DOHH2 (cell line): ENCODE data around the gene CNTN1.

Experiments used
- H3F3A ChIP-seq: fragments of 200-600 bp; sonication (generic), shearing (Covaris generic); 2 replicates; pipeline ENCODE4 v1.6.0; 2016; ENCODE audit warnings: antibody characterized with exemption, mild to moderate bottlenecking; ENCODE audit not compliant: control insufficient read depth, insufficient read depth
- H3K27ac ChIP-seq: fragments of 200-600 bp; sonication (generic); 2 replicates; pipeline ENCODE4 v1.5.1; 2014; ENCODE audit warnings: low read depth, mild to moderate bottlenecking, low read length, moderate library complexity
- H3K27me3 ChIP-seq: fragments of 200-600 bp; sonication (generic); 2 replicates; pipeline ENCODE4 v1.6.1; 2014; ENCODE audit warnings: mild to moderate bottlenecking, low read length, mixed read lengths; ENCODE audit not compliant: control insufficient read depth
- H3K36me3 ChIP-seq: fragments of 200-600 bp; sonication (generic); 2 replicates; pipeline ENCODE4 v1.6.1; 2014; ENCODE audit warnings: mild to moderate bottlenecking, low read length, moderate library complexity, mixed read lengths; ENCODE audit not compliant: control insufficient read depth
- H3K4me1 ChIP-seq: fragments of 200-600 bp; sonication (generic); 2 replicates; pipeline ENCODE4 v1.6.1; 2014; ENCODE audit warnings: mild to moderate bottlenecking, low read length, mixed read lengths; ENCODE audit not compliant: control insufficient read depth
- H3K4me2 ChIP-seq: fragments of 200-600 bp; sonication (generic); 2 replicates; pipeline ENCODE4 v1.6.0; 2014; ENCODE audit warnings: mild to moderate bottlenecking, low read length, moderate library complexity
- H3K4me3 ChIP-seq: fragments of 200-600 bp; sonication (generic); 2 replicates; pipeline ENCODE4 v1.5.1; 2014; ENCODE audit warnings: mild to moderate bottlenecking, low read length, mixed read lengths
- H3K79me2 ChIP-seq: fragments of 200-600 bp; sonication (generic); 2 replicates; pipeline ENCODE4 v1.6.1; 2014; ENCODE audit warnings: mild to moderate bottlenecking, low read length, mixed read lengths; ENCODE audit not compliant: control insufficient read depth
- H3K9me2 ChIP-seq: fragments of 200-600 bp; sonication (generic); replicated peaks from 2 replicates; pipeline ENCODE4 v1.6.1; 2014; ENCODE audit warnings: mild to moderate bottlenecking, low read length, mixed read lengths; ENCODE audit not compliant: control insufficient read depth
- H3K9me3 ChIP-seq: fragments of 200-600 bp; sonication (generic); 2 replicates; pipeline ENCODE4 v1.6.1; 2014; ENCODE audit warnings: antibody characterized with exemption, low read length, mixed read lengths; ENCODE audit not compliant: control insufficient read depth, insufficient read depth
- H4K20me1 ChIP-seq: fragments of 200-600 bp; sonication (generic); 2 replicates; pipeline ENCODE4 v1.6.0; 2014; ENCODE audit warnings: low read depth, mild to moderate bottlenecking, antibody characterized with exemption, low read length, moderate library complexity; ENCODE audit not compliant: control insufficient read depth, insufficient read depth
- EZH2phosphoT487 ChIP-seq: fragments of 200-600 bp; sonication (generic); IDR thresholded peaks from 2 replicates; pipeline ENCODE4 v1.6.1; 2017; ENCODE audit warnings: borderline replicate concordance, mild to moderate bottlenecking, antibody characterized with exemption, low read length, moderate library complexity, mixed read lengths
- TF ChIP-seq, protein P1 (sequence below): fragments of 200-600 bp; sonication (generic); IDR thresholded peaks from one replicate; pipeline ENCODE4 v1.5.1; 2014; ENCODE audit warnings: antibody characterized with exemption, mild to moderate bottlenecking, low read depth, low read length; ENCODE audit not compliant: poor library complexity, severe bottlenecking

Gene CNTN1

DNA sequence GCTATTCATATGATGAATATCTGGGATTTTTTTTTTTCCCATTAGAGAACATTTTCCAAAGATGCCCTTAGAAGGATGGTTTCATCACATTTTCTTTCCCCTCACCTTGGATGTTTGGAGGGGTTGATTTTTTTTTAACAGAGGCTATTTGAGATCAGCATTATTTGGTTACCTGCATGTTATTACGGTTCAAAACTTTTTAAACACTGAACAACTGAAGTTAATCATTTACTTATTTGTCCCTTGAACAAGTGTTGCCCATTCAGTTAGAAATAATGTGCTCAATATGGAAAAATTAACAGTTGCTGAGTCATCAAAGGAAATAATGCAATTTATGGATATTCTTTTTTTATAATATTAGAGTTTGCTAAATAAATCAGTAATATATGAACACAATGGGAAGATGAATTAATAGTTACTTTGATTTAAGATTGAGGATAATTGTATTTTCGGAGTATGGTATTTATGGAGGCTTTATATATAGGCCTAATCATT lies 26.7 kb downstream of the CNTN1 start:
- Histone ChIP-seq H3K27ac (no peak overlapping the region), H3K9me2 (no peaks in the 10 kb centered on the region), H3F3A (no peaks in the 10 kb centered on the region), H3K79me2 (no peaks in the 10 kb centered on the region), H3K4me3 (no peak overlapping the region), H4K20me1 (no peaks in the 10 kb centered on the region), H3K4me1 (no peaks in the 10 kb centered on the region), H3K27me3 (no peaks in the 10 kb centered on the region), H3K36me3 (no peaks in the 10 kb centered on the region), H3K9me3 (no peaks in the 10 kb centered on the region), H3K4me2 (no peak overlapping the region)
- no peak for TF ChIP-seq EZH2phosphoT487
- TF ChIP-seq, protein P1, sequence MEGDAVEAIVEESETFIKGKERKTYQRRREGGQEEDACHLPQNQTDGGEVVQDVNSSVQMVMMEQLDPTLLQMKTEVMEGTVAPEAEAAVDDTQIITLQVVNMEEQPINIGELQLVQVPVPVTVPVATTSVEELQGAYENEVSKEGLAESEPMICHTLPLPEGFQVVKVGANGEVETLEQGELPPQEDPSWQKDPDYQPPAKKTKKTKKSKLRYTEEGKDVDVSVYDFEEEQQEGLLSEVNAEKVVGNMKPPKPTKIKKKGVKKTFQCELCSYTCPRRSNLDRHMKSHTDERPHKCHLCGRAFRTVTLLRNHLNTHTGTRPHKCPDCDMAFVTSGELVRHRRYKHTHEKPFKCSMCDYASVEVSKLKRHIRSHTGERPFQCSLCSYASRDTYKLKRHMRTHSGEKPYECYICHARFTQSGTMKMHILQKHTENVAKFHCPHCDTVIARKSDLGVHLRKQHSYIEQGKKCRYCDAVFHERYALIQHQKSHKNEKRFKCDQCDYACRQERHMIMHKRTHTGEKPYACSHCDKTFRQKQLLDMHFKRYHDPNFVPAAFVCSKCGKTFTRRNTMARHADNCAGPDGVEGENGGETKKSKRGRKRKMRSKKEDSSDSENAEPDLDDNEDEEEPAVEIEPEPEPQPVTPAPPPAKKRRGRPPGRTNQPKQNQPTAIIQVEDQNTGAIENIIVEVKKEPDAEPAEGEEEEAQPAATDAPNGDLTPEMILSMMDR = no peak

DNA sequence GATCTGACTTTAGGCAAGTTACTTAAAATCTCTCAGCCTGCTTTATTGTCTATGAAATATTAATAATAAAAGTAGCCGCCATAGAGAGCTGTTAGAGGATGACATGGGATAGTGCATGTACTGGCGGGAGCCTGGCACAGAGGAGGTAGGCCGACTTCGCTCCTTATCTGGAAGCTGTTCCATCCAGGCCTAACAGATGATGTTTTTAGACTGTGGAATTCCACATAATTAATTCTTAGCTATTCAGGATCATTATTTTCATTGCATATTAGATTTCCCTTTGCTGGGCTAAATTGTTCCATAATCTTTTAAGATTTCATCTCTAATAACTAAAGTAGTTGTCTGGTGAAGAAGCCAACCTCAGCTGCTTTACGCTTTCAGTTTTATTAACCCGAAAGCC lies 30.8 kb downstream of the CNTN1 start:
- TF ChIP-seq, protein P1 = no peak
- no peak for TF ChIP-seq EZH2phosphoT487
- H3K36me3 ChIP-seq = no peaks in the 10 kb centered on the region
- H4K20me1 ChIP-seq = no peaks in the 10 kb centered on the region
- no peaks in the 10 kb centered on the region for H3K4me1 ChIP-seq
- H3K9me3 ChIP-seq = no peaks in the 10 kb centered on the region
- H3K4me2 ChIP-seq = no peak overlapping the region
- H3K9me2 ChIP-seq = no peaks in the 10 kb centered on the region
- no peaks in the 10 kb centered on the region for H3K79me2 ChIP-seq
- no peak overlapping the region for H3K27ac ChIP-seq
- H3K27me3 ChIP-seq = no peaks in the 10 kb centered on the region
- no peak overlapping the region for H3K4me3 ChIP-seq
- H3F3A ChIP-seq = no peaks in the 10 kb centered on the region

DNA sequence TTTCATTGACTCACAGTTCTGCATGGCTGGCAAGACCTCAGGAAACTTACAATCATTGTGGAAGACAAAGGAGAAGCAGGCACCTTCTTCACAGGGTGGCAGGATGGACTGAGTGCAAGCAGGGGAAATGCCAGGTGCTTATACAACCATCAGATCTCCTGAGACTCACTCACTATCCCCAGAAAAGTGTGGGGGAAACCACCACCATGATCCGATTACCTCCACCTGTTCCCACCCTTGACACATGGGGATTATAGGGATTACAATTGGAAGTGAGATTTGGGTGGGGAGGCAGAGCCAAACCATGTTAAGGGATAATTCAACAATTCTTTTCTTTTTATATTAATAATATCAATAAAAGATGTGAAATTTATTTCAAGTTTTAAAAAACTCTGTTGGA lies 34.1 kb downstream of the CNTN1 start:
- no peaks in the 10 kb centered on the region for H3K36me3 ChIP-seq

More for the DNA sequence above, 34.1 kb downstream of the CNTN1 start:
- no peaks in the 10 kb centered on the region for H3F3A ChIP-seq
- H3K9me3 ChIP-seq = no peaks in the 10 kb centered on the region
- H3K27ac ChIP-seq = no peak overlapping the region
- H4K20me1 ChIP-seq = no peaks in the 10 kb centered on the region
- no peaks in the 10 kb centered on the region for H3K9me2 ChIP-seq
- H3K4me1 ChIP-seq = no peaks in the 10 kb centered on the region
- H3K4me3 ChIP-seq = no peak overlapping the region
- H3K4me2 ChIP-seq = no peak overlapping the region
- H3K79me2 ChIP-seq = no peaks in the 10 kb centered on the region
- H3K27me3 ChIP-seq = no peaks in the 10 kb centered on the region
- no peak for TF ChIP-seq EZH2phosphoT487
- TF ChIP-seq, protein P1 = no peak
